Esophagus squamous epithelium (tissue), 4 donors: ENCODE results near the gene SSH2.

Experiments used
- CTCF ChIP-seq, 6 experiments: fragments of 450-650 bp in 4 of 6; fragments of 200-600 bp in 2 of 6; sonication (generic) in 2 of 6; IDR thresholded peaks; one replicate each; pipeline ENCODE4 v1.5.1; 2016 to 2019; ENCODE audit warnings: antibody characterized with exemption in 6 of 6, mild to moderate bottlenecking in 4 of 6, moderate library complexity in 4 of 6
- POLR2A ChIP-seq, 4 donors: fragments of 450-650 bp; IDR thresholded peaks; one replicate each; pipeline ENCODE4 v1.6.1; 2017; ENCODE audit warnings: antibody characterized with exemption in 4 of 4, mild to moderate bottlenecking in 4 of 4, moderate library complexity in 3 of 4

DNA sequence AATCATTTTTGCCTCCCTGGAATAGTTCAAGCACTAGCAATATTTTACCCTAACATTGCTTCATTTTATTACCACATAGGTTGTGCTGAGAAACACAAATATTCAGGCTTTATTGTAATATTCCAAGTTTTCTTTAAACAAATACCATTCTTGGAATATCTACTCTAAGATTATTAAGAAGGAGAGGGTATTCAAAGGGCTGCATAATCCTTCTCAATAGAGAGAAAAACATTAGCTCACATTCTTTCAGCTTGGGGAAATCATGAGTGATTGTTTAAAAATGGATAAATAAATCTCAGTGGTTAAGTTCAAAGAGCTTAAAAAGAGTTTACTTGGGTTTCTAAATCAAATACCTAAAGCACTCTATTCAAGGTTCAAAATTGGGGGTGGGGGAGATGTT, 195.4 kb downstream of the SSH2 start:
- TF ChIP-seq CTCF (IDR thresholded peaks at IDR 0.05) (no peak), POLR2A (IDR thresholded peaks at IDR 0.05) (no peak)
